NCI-H446 treated with DMSO at 0.1 percent for 48 hours (cell line): Measurements from ENCODE around the gene MFF.
"Not testable (repeated sequence)": the region's sequence is repeated elsewhere in the genome, so short reads cannot be mapped to it uniquely, and the experiment has no call there.

Experiments
- DNase-seq: peaks from one replicate; lab custom pipeline; 2025; lab: John Stamatoyannopoulos, UW

MFF gene

GRCh38 chr2:227377467-227378351, 52.7 kb downstream of the MFF start:
- no peak for DNase-seq

GRCh38 chr2:227378371-227378782, 53.3 kb downstream of the MFF start:
- DNase-seq: no peak

DNA sequence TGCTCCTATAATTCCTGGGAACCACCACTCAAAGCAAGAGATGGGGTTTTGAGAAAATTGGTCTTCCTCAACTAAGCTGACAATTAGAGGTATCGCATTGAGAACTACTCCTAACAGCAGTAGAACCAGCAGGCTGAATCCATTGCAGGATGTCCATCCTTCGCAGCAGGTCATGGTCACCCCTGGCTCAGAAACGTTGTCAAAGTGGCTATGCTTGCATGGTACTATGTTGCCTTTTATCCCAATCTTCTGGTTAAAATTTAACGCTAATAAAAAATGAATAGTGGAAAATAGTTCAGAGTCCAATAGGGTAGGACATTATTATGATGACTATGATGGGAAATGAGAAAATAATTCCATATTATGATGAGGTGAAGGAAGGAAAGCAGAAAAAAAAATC, 54.0 kb downstream of the MFF start, which contains the start of gene TM4SF20:
Gene TM4SF20 (minus strand): TSS at position 212 of the 400 bp plus-strand sequence. CDS start 38 bp downstream, at position 174.
- no peak for DNase-seq

GRCh38 chr2:227382241-227382835, 57.3 kb downstream of the MFF start:
- DNase-seq: not testable (repeated sequence)

DNA sequence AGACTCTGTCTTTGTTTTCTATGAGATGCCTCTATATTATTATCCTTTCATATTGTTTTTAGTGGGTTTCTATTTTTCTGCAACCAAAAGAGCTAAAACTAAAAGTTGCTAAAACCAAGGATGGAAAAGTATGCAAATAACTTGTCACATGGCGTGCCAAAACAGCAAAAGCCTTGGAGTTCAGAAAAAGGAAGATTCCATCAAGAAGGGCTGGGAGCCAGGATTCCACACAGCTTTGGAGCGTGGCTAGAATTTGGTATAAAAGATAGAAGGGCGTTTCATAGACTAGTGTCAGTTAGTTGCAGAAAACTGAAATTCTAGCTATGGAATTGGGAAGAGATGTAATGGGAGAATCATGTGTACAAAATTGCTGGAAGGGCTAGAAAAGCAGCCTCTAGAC, 58.6 kb downstream of the MFF start:
- DNase-seq: no peak

DNA sequence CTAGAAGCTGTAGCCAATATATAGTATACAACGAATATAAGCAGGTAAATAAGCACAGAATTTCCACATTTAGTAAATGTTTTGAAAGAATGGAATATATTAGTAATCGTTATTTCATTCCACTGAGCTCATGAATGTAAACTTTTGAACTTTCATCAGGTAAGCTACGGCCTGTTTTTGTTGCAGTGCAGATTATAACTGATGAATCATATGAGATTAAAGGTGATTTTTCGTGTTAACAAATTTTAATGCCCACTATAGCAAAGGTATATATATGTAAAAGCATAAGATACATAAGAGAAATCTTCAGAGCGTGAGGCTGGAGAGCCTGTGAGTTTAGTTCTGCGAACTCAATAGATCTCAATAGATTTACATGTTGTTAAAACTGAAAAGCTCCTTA, 61.6 kb downstream of the MFF start:
- no peak for DNase-seq

DNA sequence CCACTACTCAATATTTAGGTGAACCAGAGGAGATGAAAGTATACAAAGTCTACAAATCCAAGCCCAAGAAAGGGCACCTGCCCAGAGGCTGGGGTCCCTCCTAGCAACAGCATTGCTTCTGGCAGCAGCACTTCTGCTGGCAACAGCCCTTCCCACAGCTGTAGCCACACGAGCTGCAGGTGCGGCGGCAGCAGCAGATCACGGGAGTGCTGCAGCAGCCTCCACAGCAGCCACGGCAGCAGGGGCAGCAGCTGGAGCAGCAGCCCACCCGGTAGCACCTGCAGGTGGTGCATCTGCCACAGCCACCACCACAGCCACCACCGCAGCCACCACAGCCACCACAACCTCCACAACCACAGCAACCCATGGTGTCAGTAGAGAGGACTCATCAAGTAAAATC, 62.5 kb downstream of the MFF start, which contains the start of gene SCYGR1:
Gene SCYGR1 (minus strand): TSS at position 367 of the 400 bp plus-strand sequence. CDS start 0 bp downstream, at position 367.
- DNase-seq: not testable (repeated sequence)

DNA sequence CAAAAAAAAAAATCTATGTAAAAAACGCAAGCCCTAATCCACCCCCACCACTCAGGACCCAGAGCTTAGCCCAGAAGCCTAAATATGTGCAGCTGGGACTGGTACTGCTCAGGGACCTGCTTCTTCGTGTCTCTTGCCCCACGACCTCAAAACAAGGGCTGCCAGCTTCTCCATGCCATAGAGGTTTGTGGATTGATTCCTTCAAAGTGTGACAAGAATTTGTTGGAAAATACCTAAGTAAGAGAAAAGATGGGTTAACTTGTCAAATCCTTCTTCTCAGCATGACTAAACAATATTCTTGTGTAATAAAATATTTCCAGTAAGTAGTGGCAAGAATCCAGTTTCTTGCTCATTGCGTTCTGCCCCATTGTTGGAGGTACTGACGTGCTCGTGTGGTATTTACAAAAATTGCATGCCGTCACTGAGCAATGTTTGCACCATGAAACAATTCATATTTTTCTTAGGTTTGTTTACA, 63.5 kb downstream of the MFF start:
- DNase-seq: no peak

GRCh38 chr2:227389231-227389630, 64.2 kb downstream of the MFF start:
- no peak for DNase-seq

DNA sequence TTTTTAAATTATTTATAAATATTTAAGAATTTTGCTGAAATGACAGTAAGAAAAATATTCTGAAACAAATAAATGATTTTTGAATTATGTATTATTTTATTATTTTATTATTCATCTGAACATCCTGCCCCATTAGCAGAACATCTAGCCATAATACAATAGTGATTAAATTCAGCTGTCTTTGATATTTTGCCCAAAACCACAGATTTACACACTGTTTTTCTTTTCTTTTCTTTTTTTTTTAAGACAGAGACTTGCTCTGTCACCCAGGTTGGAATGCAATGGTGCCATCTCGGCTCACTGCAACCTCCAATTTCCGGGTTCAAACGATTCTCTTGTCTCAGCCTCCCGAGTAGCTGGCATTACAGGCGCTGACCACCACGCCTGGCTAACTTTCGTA, 64.6 kb downstream of the MFF start:
- no peak for DNase-seq

- DNase-seq: no peak
Observed at GRCh38 chr2:227390468-227391256, 65.6 kb downstream of the MFF start.

- no peak for DNase-seq
Observed at GRCh38 chr2:227394401-227394800, 69.3 kb downstream of the MFF start.

DNA sequence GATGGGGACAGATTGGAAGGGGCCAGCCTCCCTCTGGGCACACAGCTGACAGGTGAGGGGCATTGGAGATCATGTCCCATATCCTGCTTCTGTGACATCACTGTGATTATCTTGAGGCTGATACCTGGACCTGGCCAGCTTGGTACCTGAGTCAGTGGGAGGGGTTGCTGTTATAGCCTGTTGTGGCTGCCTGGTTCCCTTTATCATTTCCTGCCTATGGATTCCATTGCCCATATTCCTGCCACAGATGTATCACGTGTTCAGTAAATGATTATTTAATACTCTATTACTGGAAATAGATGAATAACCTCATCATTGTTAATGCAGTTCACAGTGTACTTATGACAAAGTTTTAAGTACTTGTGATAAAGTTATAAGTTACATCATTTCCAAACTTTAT, 70.5 kb downstream of the MFF start:
- no peak for DNase-seq

GRCh38 chr2:227397562-227397961, 72.5 kb downstream of the MFF start:
- DNase-seq: no peak

GRCh38 chr2:227398684-227399670, 73.9 kb downstream of the MFF start:
- no peak for DNase-seq

GRCh38 chr2:227401550-227401949, 76.5 kb downstream of the MFF start:
- no peak for DNase-seq

DNA sequence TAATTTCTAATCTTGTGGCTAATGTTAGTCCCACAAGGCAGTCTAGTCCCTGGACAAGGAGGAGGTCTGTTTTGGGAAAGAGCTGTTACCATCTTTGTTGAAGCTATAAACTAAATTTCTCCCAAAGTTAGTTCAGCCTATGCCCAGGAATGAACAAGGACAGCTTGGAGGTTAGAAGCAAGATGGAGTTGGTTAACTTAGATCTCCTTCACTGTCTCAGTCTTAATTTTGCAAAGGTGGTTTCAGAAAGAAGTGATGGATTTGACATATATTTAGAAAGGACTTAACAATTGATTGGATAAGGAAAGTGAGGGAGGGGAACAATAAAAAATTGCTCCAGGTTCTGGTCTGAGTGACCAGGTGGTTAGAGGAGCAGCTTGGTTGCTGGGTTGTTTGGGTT, 77.3 kb downstream of the MFF start:
- no peak for DNase-seq

DNA sequence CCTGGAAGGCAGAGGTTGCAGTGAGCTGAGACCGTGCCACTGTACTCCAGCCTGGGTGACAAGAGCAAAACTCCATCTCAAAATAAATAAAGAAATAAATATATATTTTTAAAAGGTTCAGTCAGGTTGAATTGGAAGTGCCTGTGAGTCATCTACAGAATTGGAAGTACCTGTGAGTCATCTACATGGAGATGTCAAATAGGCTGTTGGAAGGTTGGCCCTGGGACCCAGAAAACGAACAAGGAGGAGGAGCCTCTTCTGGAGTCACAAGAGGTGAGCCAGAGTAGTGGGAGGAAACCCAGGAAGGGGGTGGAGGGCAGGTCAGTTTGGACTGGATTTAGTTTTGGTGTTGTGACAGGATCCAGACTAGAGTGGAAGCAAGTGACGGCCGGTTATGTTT, 77.9 kb downstream of the MFF start:
- no peak for DNase-seq

DNA sequence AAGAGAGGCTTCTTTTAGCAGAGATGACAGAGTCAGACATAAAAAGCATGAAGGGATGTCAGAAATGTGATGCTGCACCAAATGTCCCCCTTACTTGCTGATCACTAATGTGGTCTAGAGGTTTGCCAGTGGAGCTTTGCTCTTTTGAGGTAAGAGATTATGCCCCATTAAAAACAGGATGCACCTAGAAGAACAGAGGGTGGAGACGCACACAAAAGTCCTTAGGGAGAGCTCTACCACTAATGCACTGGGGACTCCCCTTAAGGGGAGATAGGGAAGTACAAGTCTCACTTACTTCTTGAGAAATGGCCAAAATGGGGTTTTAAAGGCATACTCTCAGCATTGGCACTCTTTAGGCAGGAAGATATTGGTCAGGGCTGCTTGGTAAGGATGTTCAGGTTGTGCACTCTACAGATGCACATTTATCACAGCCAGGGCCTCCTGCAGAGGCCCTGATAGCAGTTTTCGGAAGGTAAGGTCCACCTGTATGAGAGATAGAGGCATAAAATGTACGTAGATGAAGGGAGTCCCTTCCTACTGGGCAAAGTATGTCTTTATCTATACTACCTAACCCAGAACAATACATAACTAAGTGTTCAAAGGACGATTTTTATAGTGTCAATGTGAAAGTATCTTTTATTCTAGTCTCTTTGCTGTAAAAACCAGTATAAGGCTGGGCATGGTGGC, 79.7 kb downstream of the MFF start:
- no peak for DNase-seq
